Right lobe of liver (tissue), 4 donors: ENCODE data around the gene CACNA2D4.

Experiments
- POLR2A ChIP-seq: fragments of 450-650 bp; IDR thresholded peaks from one replicate; pipeline ENCODE4 v1.6.1; 2017; ENCODE audit warnings: antibody characterized with exemption, mild to moderate bottlenecking
- TF ChIP-seq, protein P1 (sequence below), 4 donors: fragments of 200-600 bp in 3 of 4; fragments of 450-650 bp in 1 of 4; IDR thresholded peaks; one replicate each; pipeline versions ENCODE4 v1.5.1 to v1.8.0; 2016 to 2022; ENCODE audit warnings: antibody characterized with exemption in 4 of 4, mild to moderate bottlenecking in 2 of 4
- donor health status: DM: no; HTN: no; CAD: no.
- donor health status: DM: no; HTN: no; CAD: no.
- donor health status: DM: no; HTN: yes; CAD: no.

DNA sequence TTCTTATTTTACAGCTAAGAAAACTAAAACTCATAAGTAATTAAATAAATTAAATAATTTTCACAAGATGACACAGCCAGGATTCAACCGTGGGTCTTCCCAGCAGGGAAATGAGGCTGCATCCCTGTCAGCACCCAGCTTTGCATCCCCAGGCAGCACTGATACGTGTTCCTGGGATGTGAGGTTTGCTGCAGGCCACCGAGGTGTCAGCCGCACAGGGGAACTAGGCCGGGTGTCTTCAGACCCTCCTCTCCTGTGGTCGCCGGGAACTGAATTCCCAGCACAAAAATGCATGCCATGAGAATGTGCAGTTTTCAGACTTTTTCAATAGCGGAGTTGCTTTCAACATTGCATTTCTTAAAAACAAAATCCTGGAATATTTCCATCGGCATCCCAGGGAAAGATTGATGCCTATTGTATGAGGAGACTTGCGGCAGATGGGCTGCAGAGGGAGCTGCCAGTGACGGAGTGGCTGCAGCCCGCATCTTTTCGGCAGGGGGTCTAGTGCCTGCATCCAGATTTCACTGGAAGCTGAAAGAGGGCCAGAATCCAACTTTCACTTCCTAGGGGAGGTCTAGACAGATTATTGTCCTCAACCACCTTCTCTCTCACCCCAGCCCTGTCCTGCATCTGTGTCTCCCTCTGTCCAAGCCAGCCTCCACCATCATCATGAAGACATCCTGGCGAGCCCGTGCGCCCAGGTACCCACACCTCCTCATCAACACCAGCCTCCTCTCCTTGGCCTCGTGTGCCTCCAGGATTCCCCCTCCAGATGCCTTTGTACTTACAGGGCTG is 85.5 kb downstream of the CACNA2D4 start:
- TF ChIP-seq POLR2A, result no peak
- TF ChIP-seq, protein P1, sequence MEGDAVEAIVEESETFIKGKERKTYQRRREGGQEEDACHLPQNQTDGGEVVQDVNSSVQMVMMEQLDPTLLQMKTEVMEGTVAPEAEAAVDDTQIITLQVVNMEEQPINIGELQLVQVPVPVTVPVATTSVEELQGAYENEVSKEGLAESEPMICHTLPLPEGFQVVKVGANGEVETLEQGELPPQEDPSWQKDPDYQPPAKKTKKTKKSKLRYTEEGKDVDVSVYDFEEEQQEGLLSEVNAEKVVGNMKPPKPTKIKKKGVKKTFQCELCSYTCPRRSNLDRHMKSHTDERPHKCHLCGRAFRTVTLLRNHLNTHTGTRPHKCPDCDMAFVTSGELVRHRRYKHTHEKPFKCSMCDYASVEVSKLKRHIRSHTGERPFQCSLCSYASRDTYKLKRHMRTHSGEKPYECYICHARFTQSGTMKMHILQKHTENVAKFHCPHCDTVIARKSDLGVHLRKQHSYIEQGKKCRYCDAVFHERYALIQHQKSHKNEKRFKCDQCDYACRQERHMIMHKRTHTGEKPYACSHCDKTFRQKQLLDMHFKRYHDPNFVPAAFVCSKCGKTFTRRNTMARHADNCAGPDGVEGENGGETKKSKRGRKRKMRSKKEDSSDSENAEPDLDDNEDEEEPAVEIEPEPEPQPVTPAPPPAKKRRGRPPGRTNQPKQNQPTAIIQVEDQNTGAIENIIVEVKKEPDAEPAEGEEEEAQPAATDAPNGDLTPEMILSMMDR (IDR thresholded peaks at IDR 0.05), result no peak
